Right lobe of liver (tissue), 4 donors: ENCODE measurements around the gene MYBL2.

Source experiments
- POLR2A ChIP-seq: fragments of 450-650 bp; IDR thresholded peaks from one replicate; pipeline ENCODE4 v1.6.1; 2017; ENCODE audit warnings: antibody characterized with exemption, mild to moderate bottlenecking
- TF ChIP-seq, protein P1 (sequence below), 4 donors: fragments of 200-600 bp in 3 of 4; fragments of 450-650 bp in 1 of 4; IDR thresholded peaks; one replicate each; pipeline versions ENCODE4 v1.5.1 to v1.8.0; 2016 to 2022; ENCODE audit warnings: antibody characterized with exemption in 4 of 4, mild to moderate bottlenecking in 2 of 4
- donor health status: DM: no; HTN: no; CAD: no.
- donor health status: DM: no; HTN: no; CAD: no.
- donor health status: DM: no; HTN: yes; CAD: no.

DNA sequence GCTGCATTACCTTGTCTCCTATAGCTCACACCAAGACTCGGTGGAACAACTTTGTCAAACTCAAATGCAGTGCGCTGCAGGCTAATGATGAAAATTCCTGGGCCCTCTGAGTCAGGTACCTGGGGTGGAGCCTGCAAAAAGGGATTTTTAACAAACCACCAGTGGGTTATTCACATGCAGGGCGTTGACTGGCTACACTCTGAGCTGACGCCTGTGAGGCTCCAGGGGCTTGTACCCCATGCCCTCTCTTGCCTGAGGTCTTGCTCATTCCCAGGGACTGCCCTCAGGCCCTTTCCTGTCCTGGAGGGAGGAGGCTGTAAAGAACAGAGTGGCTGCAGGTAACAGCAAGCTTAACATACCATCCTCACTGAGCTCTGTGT, 50.7 kb downstream of the MYBL2 start:
- no peak for TF ChIP-seq POLR2A
- TF ChIP-seq, protein P1, sequence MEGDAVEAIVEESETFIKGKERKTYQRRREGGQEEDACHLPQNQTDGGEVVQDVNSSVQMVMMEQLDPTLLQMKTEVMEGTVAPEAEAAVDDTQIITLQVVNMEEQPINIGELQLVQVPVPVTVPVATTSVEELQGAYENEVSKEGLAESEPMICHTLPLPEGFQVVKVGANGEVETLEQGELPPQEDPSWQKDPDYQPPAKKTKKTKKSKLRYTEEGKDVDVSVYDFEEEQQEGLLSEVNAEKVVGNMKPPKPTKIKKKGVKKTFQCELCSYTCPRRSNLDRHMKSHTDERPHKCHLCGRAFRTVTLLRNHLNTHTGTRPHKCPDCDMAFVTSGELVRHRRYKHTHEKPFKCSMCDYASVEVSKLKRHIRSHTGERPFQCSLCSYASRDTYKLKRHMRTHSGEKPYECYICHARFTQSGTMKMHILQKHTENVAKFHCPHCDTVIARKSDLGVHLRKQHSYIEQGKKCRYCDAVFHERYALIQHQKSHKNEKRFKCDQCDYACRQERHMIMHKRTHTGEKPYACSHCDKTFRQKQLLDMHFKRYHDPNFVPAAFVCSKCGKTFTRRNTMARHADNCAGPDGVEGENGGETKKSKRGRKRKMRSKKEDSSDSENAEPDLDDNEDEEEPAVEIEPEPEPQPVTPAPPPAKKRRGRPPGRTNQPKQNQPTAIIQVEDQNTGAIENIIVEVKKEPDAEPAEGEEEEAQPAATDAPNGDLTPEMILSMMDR (IDR thresholded peaks at IDR 0.05), result no peak
